Activated T-cell treated with anti-CD3 and anti-CD28 coated beads, Interleukin-2, amount 50 U/mL, for 24 hours (primary cell): ENCODE measurements around the gene JAKMIP2.

ENCODE experiments used
- DNase-seq: peaks from one replicate; pipeline ENCODE4 v3.0.0-alpha.2; 2020
- H3K27ac Mint-ChIP-seq: 2 replicates; pipeline ENCODE4 v1.8.0; 2020; ENCODE audit warnings: mild to moderate bottlenecking, mixed read lengths
- H3K27me3 Mint-ChIP-seq: 2 replicates; pipeline ENCODE4 v1.8.0; 2020; ENCODE audit warnings: mixed read lengths
- H3K36me3 Mint-ChIP-seq: 2 replicates; pipeline ENCODE4 v1.8.0; 2020; ENCODE audit warnings: low read depth, mixed read lengths
- H3K4me1 Mint-ChIP-seq: 2 replicates; pipeline ENCODE4 v1.8.0; 2020; ENCODE audit warnings: low read depth, mixed read lengths
- H3K4me3 Mint-ChIP-seq: 2 replicates; pipeline ENCODE4 v1.8.0; 2020; ENCODE audit warnings: mild to moderate bottlenecking, moderate library complexity, mixed read lengths
- H3K9me3 Mint-ChIP-seq: 2 replicates; pipeline ENCODE4 v1.8.0; 2020; ENCODE audit warnings: mixed read lengths

The JAKMIP2 gene

GRCh38 chr5:147685993-147686392, 96.5 kb downstream of the JAKMIP2 start:
- DNase-seq = no peak
- no peaks in the 10 kb centered on the region for H3K27me3 Mint-ChIP-seq
- no peak overlapping the region for H3K4me3 Mint-ChIP-seq
- no peak overlapping the region for H3K27ac Mint-ChIP-seq
- H3K4me1 Mint-ChIP-seq = no peaks in the 10 kb centered on the region
- H3K36me3 Mint-ChIP-seq = no peaks in the 10 kb centered on the region
- H3K9me3 Mint-ChIP-seq = no peaks in the 10 kb centered on the region

- no peak for DNase-seq
- no peak overlapping the region for H3K4me3 Mint-ChIP-seq
- no peaks in the 10 kb centered on the region for H3K4me1 Mint-ChIP-seq
- no peaks in the 10 kb centered on the region for H3K27me3 Mint-ChIP-seq
- H3K27ac Mint-ChIP-seq = no peak overlapping the region
- no peaks in the 10 kb centered on the region for H3K9me3 Mint-ChIP-seq
- H3K36me3 Mint-ChIP-seq = peaks cover 3% of the 10 kb centered on the region
Measured at GRCh38 chr5:147675168-147675567, 107.4 kb downstream of the JAKMIP2 start.

- Mint-ChIP-seq H3K4me3 (no peak overlapping the region), H3K27me3 (no peaks in the 10 kb centered on the region), H3K9me3 (no peaks in the 10 kb centered on the region), H3K4me1 (no peaks in the 10 kb centered on the region), H3K36me3 (peaks cover 3% of the 10 kb centered on the region), H3K27ac (no peak overlapping the region)
- DNase-seq = no peak
Measured at GRCh38 chr5:147674411-147674810, 108.1 kb downstream of the JAKMIP2 start.

- no peaks in the 10 kb centered on the region for H3K27me3 Mint-ChIP-seq
- no peak for DNase-seq
- H3K27ac Mint-ChIP-seq = no peak overlapping the region
- H3K4me1 Mint-ChIP-seq = no peaks in the 10 kb centered on the region
- no peak overlapping the region for H3K4me3 Mint-ChIP-seq
- no peaks in the 10 kb centered on the region for H3K9me3 Mint-ChIP-seq
- peaks cover 3% of the 10 kb centered on the region for H3K36me3 Mint-ChIP-seq
Measured at GRCh38 chr5:147673791-147674190, 108.7 kb downstream of the JAKMIP2 start.

- DNase-seq = no peak
- Mint-ChIP-seq H3K36me3 (peaks cover 3% of the 10 kb centered on the region), H3K4me1 (no peaks in the 10 kb centered on the region), H3K27me3 (no peaks in the 10 kb centered on the region), H3K4me3 (no peak overlapping the region), H3K9me3 (no peaks in the 10 kb centered on the region), H3K27ac (no peak overlapping the region)
Measured at GRCh38 chr5:147673266-147673665, 109.3 kb downstream of the JAKMIP2 start.

GRCh38 chr5:147671365-147671764, 111.2 kb downstream of the JAKMIP2 start:
- no peaks in the 10 kb centered on the region for H3K4me1 Mint-ChIP-seq
- no peak overlapping the region for H3K4me3 Mint-ChIP-seq
- no peaks in the 10 kb centered on the region for H3K9me3 Mint-ChIP-seq
- no peaks in the 10 kb centered on the region for H3K27me3 Mint-ChIP-seq
- no peak overlapping the region for H3K27ac Mint-ChIP-seq
- no peak for DNase-seq
- peaks cover 3% of the 10 kb centered on the region for H3K36me3 Mint-ChIP-seq

- Mint-ChIP-seq H3K36me3 (peaks cover 3% of the 10 kb centered on the region), H3K9me3 (no peaks in the 10 kb centered on the region), H3K4me1 (no peaks in the 10 kb centered on the region), H3K27me3 (no peaks in the 10 kb centered on the region), H3K27ac (no peak overlapping the region), H3K4me3 (no peak overlapping the region)
- DNase-seq = no peak
Measured at GRCh38 chr5:147670815-147671214, 111.7 kb downstream of the JAKMIP2 start.

- H3K27me3 Mint-ChIP-seq = no peaks in the 10 kb centered on the region
- DNase-seq = no peak
Measured at GRCh38 chr5:147669169-147669869, 113.2 kb downstream of the JAKMIP2 start.

GRCh38 chr5:147668385-147668784, 114.1 kb downstream of the JAKMIP2 start:
- Mint-ChIP-seq H3K4me1 (no peaks in the 10 kb centered on the region), H3K27me3 (no peaks in the 10 kb centered on the region), H3K27ac (no peak overlapping the region), H3K9me3 (no peaks in the 10 kb centered on the region), H3K4me3 (no peak overlapping the region), H3K36me3 (peaks cover 3% of the 10 kb centered on the region)
- DNase-seq = no peak

More at GRCh38 chr5:147669169-147669869, 113.2 kb downstream of the JAKMIP2 start:
- Mint-ChIP-seq H3K4me1 (no peaks in the 10 kb centered on the region), H3K36me3 (peaks cover 3% of the 10 kb centered on the region), H3K9me3 (no peaks in the 10 kb centered on the region), H3K4me3 (no peak overlapping the region), H3K27ac (no peak overlapping the region)

GRCh38 chr5:147667363-147667762, 115.2 kb downstream of the JAKMIP2 start:
- H3K9me3 Mint-ChIP-seq = no peaks in the 10 kb centered on the region
- H3K36me3 Mint-ChIP-seq = peaks cover 3% of the 10 kb centered on the region
- H3K4me1 Mint-ChIP-seq = no peaks in the 10 kb centered on the region
- no peak overlapping the region for H3K4me3 Mint-ChIP-seq
- no peaks in the 10 kb centered on the region for H3K27me3 Mint-ChIP-seq
- DNase-seq = no peak
- no peak overlapping the region for H3K27ac Mint-ChIP-seq

GRCh38 chr5:147666419-147666818, 116.1 kb downstream of the JAKMIP2 start:
- no peaks in the 10 kb centered on the region for H3K27me3 Mint-ChIP-seq
- H3K4me1 Mint-ChIP-seq = no peaks in the 10 kb centered on the region
- H3K9me3 Mint-ChIP-seq = no peaks in the 10 kb centered on the region
- no peak overlapping the region for H3K4me3 Mint-ChIP-seq
- no peak overlapping the region for H3K27ac Mint-ChIP-seq
- DNase-seq = no peak
- H3K36me3 Mint-ChIP-seq = peaks cover 5% of the 10 kb centered on the region

GRCh38 chr5:147661541-147661940, 121.0 kb downstream of the JAKMIP2 start:
- Mint-ChIP-seq H3K9me3 (no peaks in the 10 kb centered on the region), H3K4me1 (no peaks in the 10 kb centered on the region), H3K36me3 (peaks cover 24% of the 10 kb centered on the region), H3K4me3 (no peak overlapping the region), H3K27me3 (no peaks in the 10 kb centered on the region), H3K27ac (no peak overlapping the region)
- DNase-seq = no peak

GRCh38 chr5:147659166-147659929, 123.2 kb downstream of the JAKMIP2 start:
- H3K4me3 Mint-ChIP-seq = no peak overlapping the region
- no peaks in the 10 kb centered on the region for H3K4me1 Mint-ChIP-seq
- no peak for DNase-seq
- H3K9me3 Mint-ChIP-seq = peaks cover 15% of the 10 kb centered on the region
- H3K36me3 Mint-ChIP-seq = peaks cover 24% of the 10 kb centered on the region
- H3K27me3 Mint-ChIP-seq = no peaks in the 10 kb centered on the region
- H3K27ac Mint-ChIP-seq = no peak overlapping the region

GRCh38 chr5:147658293-147658932, 124.1 kb downstream of the JAKMIP2 start:
- DNase-seq = no peak
- Mint-ChIP-seq H3K4me1 (no peaks in the 10 kb centered on the region), H3K4me3 (no peak overlapping the region), H3K27me3 (no peaks in the 10 kb centered on the region), H3K27ac (no peak overlapping the region), H3K36me3 (peaks cover 24% of the 10 kb centered on the region), H3K9me3 (peaks cover 19% of the 10 kb centered on the region)

GRCh38 chr5:147648597-147648996, 133.9 kb downstream of the JAKMIP2 start:
- peaks cover under 1% of the 10 kb centered on the region for H3K9me3 Mint-ChIP-seq
- no peaks in the 10 kb centered on the region for H3K27me3 Mint-ChIP-seq
- H3K27ac Mint-ChIP-seq = no peak overlapping the region
- peaks cover 10% of the 10 kb centered on the region for H3K36me3 Mint-ChIP-seq
- DNase-seq = no peak
- H3K4me3 Mint-ChIP-seq = no peak overlapping the region
- no peaks in the 10 kb centered on the region for H3K4me1 Mint-ChIP-seq
